Measurements from ENCODE around the gene SLC29A4.

The SLC29A4 gene

DNA sequence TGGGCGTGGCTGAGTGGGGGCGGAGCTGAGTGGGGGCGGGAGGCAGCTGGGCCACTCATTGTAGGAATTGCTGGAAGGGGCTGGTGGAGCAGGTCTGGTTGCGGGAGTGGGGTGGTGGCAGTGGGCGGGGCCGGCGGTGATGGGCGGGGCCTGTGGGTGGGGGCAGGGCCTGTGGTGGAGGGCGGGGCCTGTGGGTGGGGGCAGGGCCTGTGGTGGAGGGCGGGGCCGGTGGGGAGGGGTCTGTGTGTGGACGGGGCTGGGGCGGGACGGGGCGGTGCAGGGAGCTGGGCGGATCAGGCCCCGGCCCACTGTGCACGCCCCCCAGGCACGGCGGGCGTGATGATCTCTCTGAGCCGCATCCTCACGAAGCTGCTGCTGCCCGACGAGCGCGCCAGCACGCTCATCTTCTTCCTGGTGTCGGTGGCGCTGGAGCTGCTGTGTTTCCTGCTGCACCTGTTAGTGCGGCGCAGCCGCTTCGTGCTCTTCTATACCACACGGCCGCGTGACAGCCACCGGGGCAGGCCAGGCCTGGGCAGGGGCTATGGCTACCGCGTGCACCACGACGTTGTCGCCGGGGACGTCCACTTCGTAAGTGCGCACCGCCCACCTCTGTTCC lies 14.0 kb downstream of the SLC29A4 start:
- Histone ChIP-seq H3K4me3 (ENCODE audit: low read depth, low read length, poor library complexity, severe bottlenecking) (peak overlapping the region; percentile 42), H3K36me3 (ENCODE audit: insufficient read depth, low read length) (no peaks in the 10 kb centered on the region; the same call in 1 of the 2 replicates), H3K4me1 (ENCODE audit: insufficient read depth, low read length, severe bottlenecking) (peaks cover 10% of the 10 kb centered on the region), H3K79me2 (ENCODE audit: insufficient read depth, low read length) (no peaks in the 10 kb centered on the region), H3K9me3 (ENCODE audit: low read length) (no peaks in the 10 kb centered on the region), H3K4me2 (ENCODE audit: low read length) (peak overlapping the region; percentile 54), H3F3A (ENCODE audit: insufficient read depth, low read length) (no peaks in the 10 kb centered on the region), H3K9me2 (ENCODE audit: low read depth, low read length) (no peaks in the 10 kb centered on the region), H3K27me3 (ENCODE audit: insufficient read depth, low read length) (peaks cover 8% of the 10 kb centered on the region; the same call in 1 of the 2 replicates), H3K27ac (ENCODE audit: low read depth, low read length, poor library complexity, severe bottlenecking) (no peak overlapping the region), H2AFZ (ENCODE audit: low read length) (no peak overlapping the region), H3K9ac (ENCODE audit: low read length) (no peak overlapping the region; the same call in 1 of the 2 replicates), H4K20me1 (ENCODE audit: insufficient read depth, low read length) (no peaks in the 10 kb centered on the region)
- TF ChIP-seq EZH2 (IDR thresholded peaks at IDR 0.05; ENCODE audit: borderline replicate concordance, low read length), result no peak
- TF ChIP-seq, protein P1, sequence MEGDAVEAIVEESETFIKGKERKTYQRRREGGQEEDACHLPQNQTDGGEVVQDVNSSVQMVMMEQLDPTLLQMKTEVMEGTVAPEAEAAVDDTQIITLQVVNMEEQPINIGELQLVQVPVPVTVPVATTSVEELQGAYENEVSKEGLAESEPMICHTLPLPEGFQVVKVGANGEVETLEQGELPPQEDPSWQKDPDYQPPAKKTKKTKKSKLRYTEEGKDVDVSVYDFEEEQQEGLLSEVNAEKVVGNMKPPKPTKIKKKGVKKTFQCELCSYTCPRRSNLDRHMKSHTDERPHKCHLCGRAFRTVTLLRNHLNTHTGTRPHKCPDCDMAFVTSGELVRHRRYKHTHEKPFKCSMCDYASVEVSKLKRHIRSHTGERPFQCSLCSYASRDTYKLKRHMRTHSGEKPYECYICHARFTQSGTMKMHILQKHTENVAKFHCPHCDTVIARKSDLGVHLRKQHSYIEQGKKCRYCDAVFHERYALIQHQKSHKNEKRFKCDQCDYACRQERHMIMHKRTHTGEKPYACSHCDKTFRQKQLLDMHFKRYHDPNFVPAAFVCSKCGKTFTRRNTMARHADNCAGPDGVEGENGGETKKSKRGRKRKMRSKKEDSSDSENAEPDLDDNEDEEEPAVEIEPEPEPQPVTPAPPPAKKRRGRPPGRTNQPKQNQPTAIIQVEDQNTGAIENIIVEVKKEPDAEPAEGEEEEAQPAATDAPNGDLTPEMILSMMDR (IDR thresholded peaks at IDR 0.05; ENCODE audit: low read length), result no peak

DNA sequence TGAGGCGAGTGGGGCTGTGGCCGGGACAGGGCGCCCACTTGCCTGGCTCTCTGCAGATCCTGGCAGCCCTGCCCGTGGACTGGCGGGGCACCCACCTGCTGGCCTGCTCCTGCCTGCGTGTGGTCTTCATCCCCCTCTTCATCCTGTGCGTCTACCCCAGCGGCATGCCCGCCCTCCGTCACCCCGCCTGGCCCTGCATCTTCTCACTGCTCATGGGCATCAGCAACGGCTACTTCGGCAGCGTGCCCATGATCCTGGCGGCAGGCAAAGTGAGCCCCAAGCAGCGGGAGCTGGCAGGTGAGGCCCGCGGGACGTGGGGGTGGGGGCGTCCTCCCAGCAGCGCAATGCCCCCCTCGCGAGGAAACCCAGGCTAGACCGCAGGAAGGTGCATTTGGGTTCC lies 17.6 kb downstream of the SLC29A4 start:
- TF ChIP-seq, protein P1 (IDR thresholded peaks at IDR 0.05; ENCODE audit: low read length), result no peak
- TF ChIP-seq EZH2 (IDR thresholded peaks at IDR 0.05; ENCODE audit: borderline replicate concordance, low read length), result no peak
- H3K9ac ChIP-seq (ENCODE audit: low read length), result no peak overlapping the region
- H3K4me1 ChIP-seq (ENCODE audit: insufficient read depth, low read length, severe bottlenecking), result peaks cover 10% of the 10 kb centered on the region
- no peaks in the 10 kb centered on the region for H3F3A ChIP-seq (ENCODE audit: insufficient read depth, low read length)
- H3K27ac ChIP-seq (ENCODE audit: low read depth, low read length, poor library complexity, severe bottlenecking), result no peak overlapping the region
- no peak overlapping the region for H2AFZ ChIP-seq (ENCODE audit: low read length)
- H3K9me3 ChIP-seq (ENCODE audit: low read length), result no peaks in the 10 kb centered on the region
- H4K20me1 ChIP-seq (ENCODE audit: insufficient read depth, low read length), result no peaks in the 10 kb centered on the region
- peaks cover 8% of the 10 kb centered on the region; the same call in 1 of the 2 replicates for H3K27me3 ChIP-seq (ENCODE audit: insufficient read depth, low read length)
- no peaks in the 10 kb centered on the region for H3K36me3 ChIP-seq (ENCODE audit: insufficient read depth, low read length)
- H3K9me2 ChIP-seq (ENCODE audit: low read depth, low read length), result no peaks in the 10 kb centered on the region
- H3K4me2 ChIP-seq (ENCODE audit: low read length), result no peak overlapping the region
- no peaks in the 10 kb centered on the region for H3K79me2 ChIP-seq (ENCODE audit: insufficient read depth, low read length)
- no peak overlapping the region for H3K4me3 ChIP-seq (ENCODE audit: low read depth, low read length, poor library complexity, severe bottlenecking)

DNA sequence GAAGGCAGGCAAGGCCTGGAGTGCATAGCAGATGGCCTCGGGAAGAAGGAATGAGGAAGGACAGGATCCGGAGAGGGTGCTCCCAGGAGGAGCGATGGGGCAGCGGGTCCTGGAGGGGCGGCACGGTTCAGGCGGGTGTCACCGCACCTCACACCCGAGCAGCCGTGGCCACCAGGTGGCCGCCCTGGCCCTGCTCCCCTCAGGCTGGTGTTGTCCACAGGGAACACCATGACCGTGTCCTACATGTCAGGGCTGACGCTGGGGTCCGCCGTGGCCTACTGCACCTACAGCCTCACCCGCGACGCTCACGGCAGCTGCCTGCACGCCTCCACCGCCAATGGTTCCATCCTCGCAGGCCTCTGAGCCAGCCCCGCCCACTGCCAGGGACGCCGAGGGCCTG lies 19.8 kb downstream of the SLC29A4 start:
- TF ChIP-seq, protein P1 (IDR thresholded peaks at IDR 0.05; ENCODE audit: low read length), result no peak
- no peak for TF ChIP-seq EZH2 (IDR thresholded peaks at IDR 0.05; ENCODE audit: borderline replicate concordance, low read length)
- Histone ChIP-seq H3K9me2 (ENCODE audit: low read depth, low read length) (no peaks in the 10 kb centered on the region), H3K27me3 (ENCODE audit: insufficient read depth, low read length) (peaks cover 8% of the 10 kb centered on the region; the same call in 1 of the 2 replicates), H4K20me1 (ENCODE audit: insufficient read depth, low read length) (no peaks in the 10 kb centered on the region), H3F3A (ENCODE audit: insufficient read depth, low read length) (no peaks in the 10 kb centered on the region), H2AFZ (ENCODE audit: low read length) (no peak overlapping the region), H3K36me3 (ENCODE audit: insufficient read depth, low read length) (no peaks in the 10 kb centered on the region), H3K9me3 (ENCODE audit: low read length) (no peaks in the 10 kb centered on the region), H3K4me3 (ENCODE audit: low read depth, low read length, poor library complexity, severe bottlenecking) (no peak overlapping the region), H3K27ac (ENCODE audit: low read depth, low read length, poor library complexity, severe bottlenecking) (no peak overlapping the region), H3K4me1 (ENCODE audit: insufficient read depth, low read length, severe bottlenecking) (peaks cover 3% of the 10 kb centered on the region), H3K4me2 (ENCODE audit: low read length) (no peak overlapping the region), H3K79me2 (ENCODE audit: insufficient read depth, low read length) (no peaks in the 10 kb centered on the region), H3K9ac (ENCODE audit: low read length) (no peak overlapping the region)

Measured in OCI-LY1 (cell line).